H1 (cell line): ENCODE data around the gene AVL9. TPM values are rescaled to one million over a fixed set of nuclear protein-coding genes. Genes with fewer than 3 reads are reported as not detected.

Experiments used
- CTCF ChIA-PET: fragments of 300-600 bp; sonication (Branson Sonifier 250); formaldehyde crosslinking; loops from one replicate; lab custom pipeline; 2021; ENCODE audit not compliant: partially characterized antibody; lab: Charles Lee
- POLR2A ChIA-PET: fragments of 300-600 bp; sonication (Branson Sonifier 250); formaldehyde crosslinking; loops from one replicate; lab custom pipeline; 2021; ENCODE audit warnings: inconsistent platforms; ENCODE audit not compliant: partially characterized antibody; lab: Charles Lee
- DNase-seq, 2 experiments: peaks; one replicate each; pipeline versions ENCODE4 v3.0.0 to v3.0.0-alpha.2; 2010 to 2022; ENCODE audit warnings: low spot score in 2 of 2, low read depth in 1 of 2, mixed read lengths in 1 of 2
- FAIRE-seq: peaks from 2 replicates; lab custom pipeline; 2011; peaks lifted over from hg19 to GRCh38; lab: Jason Lieb, UNC
- H2AFZ ChIP-seq: 2 replicates; pipeline ENCODE4 v1.8.1; 2012; ENCODE audit warnings: low read length, inconsistent platforms
- H2AK5ac ChIP-seq: 2 replicates; pipeline ENCODE4 v1.6.1; 2013; ENCODE audit warnings: low read depth, low read length
- H2BK120ac ChIP-seq: replicated peaks from 2 replicates; pipeline ENCODE3; 2013; ENCODE audit warnings: low read depth, low read length, inconsistent platforms
- H2BK12ac ChIP-seq: 2 replicates; pipeline ENCODE4 v1.6.1; 2013; ENCODE audit warnings: low read depth, low read length
- H2BK15ac ChIP-seq: 2 replicates; pipeline ENCODE4 v1.6.1; 2013; ENCODE audit warnings: low read length
- H2BK20ac ChIP-seq: 2 replicates; pipeline ENCODE4 v1.6.1; 2013; ENCODE audit warnings: low read length
- H2BK5ac ChIP-seq: 2 replicates; pipeline ENCODE4 v1.6.1; 2013; ENCODE audit warnings: low read depth, low read length
- H3K14ac ChIP-seq: 2 replicates; pipeline ENCODE4 v1.6.1; 2013; ENCODE audit warnings: inconsistent platforms; ENCODE audit not compliant: insufficient read length
- H3K18ac ChIP-seq: 2 replicates; pipeline ENCODE4 v1.6.1; 2013; ENCODE audit warnings: low read length; ENCODE audit errors: extremely low read depth
- H3K23ac ChIP-seq: 2 replicates; pipeline ENCODE4 v1.6.1; 2013; ENCODE audit warnings: inconsistent platforms; ENCODE audit not compliant: insufficient read length
- H3K23me2 ChIP-seq: 2 replicates; pipeline ENCODE4 v1.6.1; 2013; ENCODE audit warnings: low read depth, low read length
- H3K27ac ChIP-seq: 2 replicates; pipeline ENCODE4 v1.6.1; 2011; ENCODE audit warnings: low read depth, low read length, inconsistent platforms
- H3K27me3 ChIP-seq, 4 experiments: replicated peaks in 1 of 4; 1 replicate in 1 of 4; 2 replicates in 3 of 4; pipeline versions ENCODE4 v1.6.1 to v1.8.1; 2011 to 2013; ENCODE audit warnings: low read length in 3 of 4, mild to moderate bottlenecking in 3 of 4, inconsistent platforms in 2 of 4, mixed read lengths in 2 of 4, moderate library complexity in 1 of 4; ENCODE audit not compliant: control insufficient read depth in 3 of 4, insufficient read depth in 3 of 4; ENCODE audit errors: extremely low read depth in 1 of 4
- H3K36me3 ChIP-seq, 4 experiments: 2 replicates each; pipeline versions ENCODE4 v1.6.1 to v1.8.1; 2011 to 2013; ENCODE audit warnings: mild to moderate bottlenecking in 4 of 4, low read length in 3 of 4, moderate library complexity in 2 of 4, control low read depth in 1 of 4, inconsistent platforms in 1 of 4; ENCODE audit not compliant: insufficient read depth in 4 of 4, control insufficient read depth in 2 of 4
- H3K4ac ChIP-seq: replicated peaks from 2 replicates; pipeline ENCODE3; 2013; ENCODE audit warnings: low read length, low read depth, mixed read lengths, inconsistent platforms; ENCODE audit not compliant: insufficient read length
- H3K4me1 ChIP-seq, 4 experiments: replicated peaks in 1 of 4; 1 replicate in 1 of 4; 2 replicates in 3 of 4; pipeline versions ENCODE4 v1.6.1 to v1.8.1; 2011 to 2013; ENCODE audit warnings: low read length in 3 of 4, inconsistent platforms in 2 of 4, mixed read lengths in 1 of 4; ENCODE audit not compliant: insufficient read depth in 4 of 4, control insufficient read depth in 3 of 4
- H3K4me2 ChIP-seq, 2 experiments: 2 replicates each; pipeline versions ENCODE4 v1.6.1 to v1.8.1; 2011 to 2013; ENCODE audit warnings: low read depth in 2 of 2, low read length in 2 of 2, control low read depth in 1 of 2, inconsistent platforms in 1 of 2, mild to moderate bottlenecking in 1 of 2; ENCODE audit not compliant: insufficient read depth in 1 of 2
- H3K4me3 ChIP-seq, 4 experiments: fragments of 200-600, 300-600 bp in 1 of 4; sonication (generic), shearing (Covaris generic), sonication (Bioruptor Twin) in 1 of 4; 2 replicates each; pipeline versions ENCODE4 v1.5.1 to v1.8.1; 2011 to 2016; ENCODE audit warnings: low read length in 4 of 4, low read depth in 3 of 4, control low read depth in 2 of 4, inconsistent platforms in 2 of 4, mild to moderate bottlenecking in 2 of 4, mixed read lengths in 1 of 4, moderate library complexity in 1 of 4; ENCODE audit not compliant: insufficient read depth in 2 of 4; ENCODE audit errors: extremely low read depth in 1 of 4
- H3K56ac ChIP-seq: replicated peaks from 2 replicates; pipeline ENCODE3; 2013; ENCODE audit warnings: low read depth, mild to moderate bottlenecking, mixed read lengths, low read length, inconsistent platforms; ENCODE audit not compliant: insufficient read length
- H3K79me1 ChIP-seq: 2 replicates; pipeline ENCODE4 v1.6.1; 2013; ENCODE audit warnings: low read depth, low read length, control low read depth
- H3K79me2 ChIP-seq, 2 experiments: 2 replicates each; pipeline versions ENCODE4 v1.6.1 to v1.8.1; 2012 to 2013; ENCODE audit warnings: low read length in 2 of 2, mild to moderate bottlenecking in 2 of 2, inconsistent platforms in 1 of 2; ENCODE audit not compliant: insufficient read depth in 2 of 2, control insufficient read depth in 1 of 2
- H3K9ac ChIP-seq, 4 experiments: replicated peaks in 1 of 4; 1 replicate in 1 of 4; 2 replicates in 3 of 4; pipeline versions ENCODE4 v1.6.1 to v1.8.1; 2011 to 2013; ENCODE audit warnings: low read depth in 3 of 4, low read length in 3 of 4, control low read depth in 2 of 4, mild to moderate bottlenecking in 2 of 4, moderate library complexity in 2 of 4, inconsistent platforms in 1 of 4; ENCODE audit errors: extremely low read depth in 1 of 4
- H3K9me3 ChIP-seq, 2 experiments: 2 replicates each; pipeline versions ENCODE4 v1.6.1 to v1.8.1; 2012 to 2013; ENCODE audit warnings: mild to moderate bottlenecking in 2 of 2, moderate library complexity in 2 of 2, control low read depth in 1 of 2, inconsistent platforms in 1 of 2, low read depth in 1 of 2, low read length in 1 of 2, mixed read lengths in 1 of 2; ENCODE audit not compliant: insufficient read depth in 2 of 2
- H4K20me1 ChIP-seq, 2 experiments: replicated peaks in 1 of 2; 2 replicates each; pipeline versions ENCODE3 to v1.8.1; 2011 to 2013; ENCODE audit warnings: inconsistent platforms in 2 of 2, low read length in 2 of 2, mild to moderate bottlenecking in 1 of 2; ENCODE audit not compliant: insufficient read depth in 2 of 2, control insufficient read depth in 1 of 2
- H4K5ac ChIP-seq: 2 replicates; pipeline ENCODE4 v1.6.1; 2013; ENCODE audit warnings: low read length, low read depth, mixed read lengths, inconsistent platforms; ENCODE audit not compliant: insufficient read length
- H4K8ac ChIP-seq: 2 replicates; pipeline ENCODE4 v1.8.0; 2013; ENCODE audit warnings: mild to moderate bottlenecking, moderate library complexity, low read length, inconsistent platforms; ENCODE audit not compliant: insufficient read depth; ENCODE audit errors: extremely low read depth
- H4K91ac ChIP-seq: replicated peaks from 2 replicates; pipeline ENCODE3; 2013; ENCODE audit warnings: low read length, mixed read lengths, inconsistent platforms; ENCODE audit not compliant: insufficient read length
- BRCA1 ChIP-seq: IDR thresholded peaks from 2 replicates; pipeline ENCODE4 v1.6.1; 2012; ENCODE audit warnings: low read depth, low read length, improper control_type of control experiment
- CHD2 ChIP-seq: IDR thresholded peaks from 2 replicates; pipeline ENCODE4 v1.6.1; 2012; ENCODE audit warnings: low read length, improper control_type of control experiment
- EGR1 ChIP-seq: IDR thresholded peaks from 2 replicates; pipeline ENCODE4 v1.6.1; 2011; ENCODE audit warnings: low read depth, low read length, borderline replicate concordance
- EZH2 ChIP-seq: fragments of 200-600 bp; sonication (generic); IDR thresholded peaks from 2 replicates; pipeline ENCODE4 v1.7.1; 2012; ENCODE audit warnings: low read depth, mild to moderate bottlenecking, moderate library complexity, low read length, inconsistent platforms; ENCODE audit not compliant: severe bottlenecking
- HDAC6 ChIP-seq: IDR thresholded peaks from one replicate; pipeline ENCODE4 v1.7.1; 2012; ENCODE audit warnings: low read depth, mild to moderate bottlenecking, inconsistent platforms, low read length, moderate library complexity
- NRF1 ChIP-seq: IDR thresholded peaks from 2 replicates; pipeline ENCODE4 v1.6.1; 2011; ENCODE audit warnings: mild to moderate bottlenecking, low read depth, low read length, improper control_type of control experiment
- POLR2A ChIP-seq, 2 experiments: IDR thresholded peaks; 1 replicate in 1 of 2; 2 replicates in 1 of 2; pipeline ENCODE4 v1.6.1; 2011; ENCODE audit warnings: low read depth in 2 of 2, low read length in 2 of 2, mild to moderate bottlenecking in 2 of 2; ENCODE audit errors: control extremely low read depth in 1 of 2
- RAD21 ChIP-seq, 2 experiments: IDR thresholded peaks in 1 of 2; conservative IDR thresholded peaks in 1 of 2; 2 replicates each; pipeline ENCODE4 v1.6.1; 2011; ENCODE audit warnings: low read depth in 2 of 2, low read length in 2 of 2, improper control_type of control experiment in 1 of 2, inconsistent platforms in 1 of 2, mild to moderate bottlenecking in 1 of 2, moderate library complexity in 1 of 2
- SP2 ChIP-seq: IDR thresholded peaks from 2 replicates; pipeline ENCODE4 v1.6.1; 2012; ENCODE audit warnings: mild to moderate bottlenecking, low read length, inconsistent platforms
- SRF ChIP-seq: IDR thresholded peaks from 2 replicates; pipeline ENCODE4 v1.6.1; 2011; ENCODE audit warnings: mild to moderate bottlenecking, low read depth, low read length, moderate library complexity
- TAF1 ChIP-seq: IDR thresholded peaks from 2 replicates; pipeline ENCODE4 v1.6.1; 2011; ENCODE audit warnings: mild to moderate bottlenecking, low read depth, low read length
- WGBS, 2 experiments: shearing (Covaris generic) in 1 of 2; methylation state at CpG; one replicate each; pipeline versions ENCODE4 v1.1.6 to v1.1.7; 2013 to 2015; ENCODE audit warnings: low lambda C conversion rate in 2 of 2, mixed read lengths in 2 of 2, inconsistent platforms in 1 of 2, low coverage in 1 of 2, missing lambda C conversion rate in 1 of 2; ENCODE audit not compliant: insufficient replicate concordance in 2 of 2, insufficient coverage in 1 of 2, insufficient read length in 1 of 2; ENCODE audit errors: extremely low coverage in 1 of 2, missing lambda C conversion rate in 1 of 2; 5-methylcytosine and 5-hydroxymethylcytosine counted together
- polyA plus RNA-seq, 7 experiments: library from polyadenylated mRNA; depleted of rRNA in 3 of 7; stranded (reverse) in 5 of 7; unstranded in 2 of 7; fragments of >200 nt in 5 of 7; fragments of 200-250 nt in 2 of 7; gene quantifications; 1 replicate in 5 of 7; 2 replicates in 1 of 7; 4 replicates in 1 of 7; pipeline versions ENCODE4 v1.2.1 to v1.2.3, GENCODE V29; 2011 to 2013; ENCODE audit warnings: missing spikeins in 2 of 7, mixed read lengths in 2 of 7
- total RNA-seq: library from RNA; stranded (reverse); fragmentation: NEBNext Ultra II Directional; extraction: Animal tissue kit (Norgen Biotek cat#: 25700); gene quantifications from 2 replicates; pipeline ENCODE4 v1.2.1, GENCODE V29; 2021

The AVL9 gene
- total and polyA plus RNA-seq, 2 of the 8 experiments (the other 6 are each of a cell fraction or from before 2014, with no cell fraction given) = 15.5 to 42.1 TPM

- no peaks in the 10 kb centered on the region for H4K20me1 ChIP-seq
- no peaks in the 10 kb centered on the region for H3K23me2 ChIP-seq
- no peak overlapping the region for H4K5ac ChIP-seq
- H3K36me3 ChIP-seq = peaks cover 0 to 50% (median 22%) of the 10 kb centered on the region in 4 experiments; a peak in 6 of 8 replicates
- no peaks in the 10 kb centered on the region; the same call in 1 of the 2 replicates for H3K79me1 ChIP-seq
- H3K56ac ChIP-seq = no peak overlapping the region
- no peak overlapping the region for H2AK5ac ChIP-seq
- H3K14ac ChIP-seq = no peak overlapping the region
- H4K8ac ChIP-seq = no peak overlapping the region
- H2BK20ac ChIP-seq = no peak overlapping the region
- no peak overlapping the region for H3K4me3 ChIP-seq
- no peak overlapping the region for H2AFZ ChIP-seq
- H3K9ac ChIP-seq = no peak overlapping the region
- H3K18ac ChIP-seq = no peak overlapping the region
- no peak overlapping the region for H3K4ac ChIP-seq
- DNase-seq = no peak
- H3K23ac ChIP-seq = no peak overlapping the region
- TF ChIP-seq RAD21 (IDR thresholded peaks at IDR 0.05 in 1 of 2, conservative IDR thresholded peaks at IDR 0.05 in 1 of 2; ENCODE audit: low read depth in 2 of 2, low read length in 2 of 2) (no peak), SRF (no peak), BRCA1 (no peak), EGR1 (no peak), EZH2 (no peak), POLR2A (IDR thresholded peaks at IDR 0.05; ENCODE audit: control extremely low read depth in 1 of 2, low read depth in 2 of 2, low read length in 2 of 2) (no peak), NRF1 (no peak), TAF1 (no peak), CHD2 (no peak), HDAC6 (no peak), SP2 (no peak)
- H2BK5ac ChIP-seq = no peak overlapping the region
- no peaks in the 10 kb centered on the region for H3K27me3 ChIP-seq
- H3K79me2 ChIP-seq = peaks cover 0 to 57% of the 10 kb centered on the region in 2 experiments; a peak in 3 of 4 replicates
- H3K4me2 ChIP-seq = no peak overlapping the region
- ChIA-PET CTCF (no interaction called here), POLR2A (no interaction called here)
- no peak overlapping the region for H4K91ac ChIP-seq
- no peak overlapping the region for H2BK120ac ChIP-seq
- 0 out of 7 replicates have a peak, but pooled peaks cover 0 to 2% (median 0%) of the 10 kb centered on the region in 4 experiments for H3K4me1 ChIP-seq
- H2BK12ac ChIP-seq = no peak overlapping the region
- H3K27ac ChIP-seq = no peak overlapping the region
- H3K9me3 ChIP-seq = peaks cover 55 to 64% of the 10 kb centered on the region in 2 experiments
- no peak for FAIRE-seq
- H2BK15ac ChIP-seq = no peak overlapping the region
- WGBS, 2 experiments = 70% methylated on average over 2 of the region's 2 CpGs; no CpG with 5 or more reads in 1 of the 2 experiments
These were observed 23.3 kb downstream of the AVL9 start for GRCh38 chr7:32518534-32519140.
